ENCODE measurements around the gene TMEM221. TPM values are rescaled to one million over a fixed set of nuclear protein-coding genes. Genes with fewer than 3 reads are reported as not detected.

Gene TMEM221
- total RNA-seq, 5 donors from 2014 or later (not counting 1 experiment from before 2014, with no cell fraction given), result not detected

GRCh38 chr19:17458970-17459369 is 10.5 kb upstream of the TMEM221 start:
- Histone ChIP-seq H3K4me1 (ENCODE audit: control insufficient read depth in 1 of 2, extremely low read depth in 1 of 2, insufficient read depth in 2 of 2, low read length in 2 of 2) (peaks cover 0 to 8% of the 10 kb centered on the region in 2 experiments), H3K9me3 (no peaks in the 10 kb centered on the region), H3K27ac (ENCODE audit: low read length) (no peak overlapping the region), H3K27me3 (replicated peaks in 1 of 2; ENCODE audit: control insufficient read depth in 2 of 2, extremely low read depth in 1 of 2, insufficient read depth in 2 of 2, low read length in 1 of 2) (peaks cover 8 to 76% of the 10 kb centered on the region in 2 experiments), H3K36me3 (ENCODE audit: control insufficient read depth in 2 of 2, extremely low read depth in 1 of 2, insufficient read depth in 1 of 2, low read length in 1 of 2) (no peaks in the 10 kb centered on the region), H3K4me3 (ENCODE audit: control insufficient read depth in 1 of 2, extremely low read depth in 1 of 2, low read length in 1 of 2) (no peak overlapping the region)
- Mint-ChIP-seq H3K36me3 (no peaks in the 10 kb centered on the region), H3K27ac (no peak overlapping the region), H3K9me3 (no peaks in the 10 kb centered on the region), H3K4me3 (no peak overlapping the region), H3K27me3 (peaks cover 22 to 51% of the 10 kb centered on the region in 2 donors), H3K4me1 (peaks cover 0 to 3% (median 2%) of the 10 kb centered on the region in 3 donors)
- DNase-seq, result no peak
- ChIA-PET POLR2A (no interaction called here), CTCF (interaction anchor here in 1 of 2 donors (0.5 to 0.6 kb wide), 2 partner anchors 8 to 129 kb away, joined by 3 to 18 read pairs; no protein-coding TSS in a partner anchor)
- 80% methylated on average over 1 of the region's 3 CpGs for WGBS (ENCODE audit: insufficient coverage)
- no peak for ATAC-seq (replicated peaks in 1 of 4)

- no peak overlapping the region for H3K27ac ChIP-seq (ENCODE audit: low read length)
- no peaks in the 10 kb centered on the region for H3K36me3 ChIP-seq (ENCODE audit: control insufficient read depth in 2 of 2, extremely low read depth in 1 of 2, insufficient read depth in 1 of 2, low read length in 1 of 2)
- H3K27me3 ChIP-seq (replicated peaks in 1 of 2; ENCODE audit: control insufficient read depth in 2 of 2, extremely low read depth in 1 of 2, insufficient read depth in 2 of 2, low read length in 1 of 2), result peaks cover 8 to 80% of the 10 kb centered on the region in 2 experiments
- H3K9me3 ChIP-seq, result no peaks in the 10 kb centered on the region
- Mint-ChIP-seq H3K9me3 (no peaks in the 10 kb centered on the region), H3K27ac (no peak overlapping the region), H3K36me3 (no peaks in the 10 kb centered on the region), H3K4me1 (peaks cover 5 to 7% (median 5%) of the 10 kb centered on the region in 3 donors), H3K4me3 (no peak overlapping the region), H3K27me3 (peaks cover 26 to 56% of the 10 kb centered on the region in 2 donors)
- ATAC-seq (replicated peaks in 1 of 4) (no peak), DNase-seq (no peak)
- H3K4me3 ChIP-seq (ENCODE audit: control insufficient read depth in 1 of 2, extremely low read depth in 1 of 2, low read length in 1 of 2), result no peak overlapping the region
- ChIA-PET POLR2A (interaction anchor here in 1 of 2 donors (0.7 kb wide), 1 partner anchor 10 kb away, joined by 7 read pairs; no protein-coding TSS in a partner anchor), CTCF (interaction anchor here in 1 of 2 donors (0.7 kb wide), 1 partner anchor 1077 kb away, joined by 4 read pairs; no protein-coding TSS in a partner anchor)
- 73% methylated on average over 2 of the region's 6 CpGs for WGBS (ENCODE audit: insufficient coverage)
- H3K4me1 ChIP-seq (ENCODE audit: control insufficient read depth in 1 of 2, extremely low read depth in 1 of 2, insufficient read depth in 2 of 2, low read length in 2 of 2), result peaks cover 0 to 14% of the 10 kb centered on the region in 2 experiments
Observed at GRCh38 chr19:17457616-17458015, 9.1 kb upstream of the TMEM221 start.

GRCh38 chr19:17456127-17456526 is 7.7 kb upstream of the TMEM221 start:
- 71% methylated on average over 9 of the region's 11 CpGs for WGBS (ENCODE audit: insufficient coverage)
- no peak for ATAC-seq (replicated peaks in 1 of 4)

GRCh38 chr19:17455308-17456123 is 7.0 kb upstream of the TMEM221 start:
- CTCF ChIA-PET, result interaction anchor here in 1 of 2 donors (0.6 kb wide), 1 partner anchor 11 kb away, joined by 4 read pairs; no protein-coding TSS in a partner anchor
- WGBS (ENCODE audit: insufficient coverage), result 21% methylated on average over 33 of the region's 58 CpGs
- Histone ChIP-seq H3K27ac (ENCODE audit: low read length) (no peak overlapping the region), H3K4me3 (ENCODE audit: control insufficient read depth in 1 of 2, extremely low read depth in 1 of 2, low read length in 1 of 2) (no peak overlapping the region), H3K4me1 (ENCODE audit: control insufficient read depth in 1 of 2, extremely low read depth in 1 of 2, insufficient read depth in 2 of 2, low read length in 2 of 2) (peaks cover 0 to 17% of the 10 kb centered on the region in 2 experiments), H3K9me3 (no peaks in the 10 kb centered on the region), H3K27me3 (replicated peaks in 1 of 2; ENCODE audit: control insufficient read depth in 2 of 2, extremely low read depth in 1 of 2, insufficient read depth in 2 of 2, low read length in 1 of 2) (peaks cover 8 to 77% of the 10 kb centered on the region in 2 experiments), H3K36me3 (ENCODE audit: control insufficient read depth in 2 of 2, extremely low read depth in 1 of 2, insufficient read depth in 1 of 2, low read length in 1 of 2) (no peaks in the 10 kb centered on the region)
- Mint-ChIP-seq H3K27ac (no peak overlapping the region), H3K27me3 (peaks cover 26 to 52% of the 10 kb centered on the region in 2 donors), H3K4me3 (no peak overlapping the region), H3K9me3 (no peaks in the 10 kb centered on the region), H3K4me1 (peaks cover 5 to 15% (median 11%) of the 10 kb centered on the region in 3 donors), H3K36me3 (no peaks in the 10 kb centered on the region)
- POLR2A ChIA-PET, result no interaction called here
- ATAC-seq (replicated peaks in 1 of 4) (no peak), DNase-seq (no peak)

More at GRCh38 chr19:17456127-17456526, 7.7 kb upstream of the TMEM221 start:
- no peak overlapping the region for H3K27ac ChIP-seq (ENCODE audit: low read length)
- no peaks in the 10 kb centered on the region for H3K36me3 ChIP-seq (ENCODE audit: control insufficient read depth in 2 of 2, extremely low read depth in 1 of 2, insufficient read depth in 1 of 2, low read length in 1 of 2)
- no peaks in the 10 kb centered on the region for H3K9me3 ChIP-seq
- ChIA-PET CTCF (no interaction called here), POLR2A (no interaction called here)
- no peak overlapping the region for H3K4me3 Mint-ChIP-seq
- peaks cover 5 to 10% (median 5%) of the 10 kb centered on the region in 3 donors for H3K4me1 Mint-ChIP-seq
- no peak overlapping the region for H3K4me3 ChIP-seq (ENCODE audit: control insufficient read depth in 1 of 2, extremely low read depth in 1 of 2, low read length in 1 of 2)
- H3K27ac Mint-ChIP-seq, result no peak overlapping the region
- H3K9me3 Mint-ChIP-seq, result no peaks in the 10 kb centered on the region
- H3K27me3 ChIP-seq (replicated peaks in 1 of 2; ENCODE audit: control insufficient read depth in 2 of 2, extremely low read depth in 1 of 2, insufficient read depth in 2 of 2, low read length in 1 of 2), result peaks cover 8 to 76% of the 10 kb centered on the region in 2 experiments
- no peak for DNase-seq
- no peaks in the 10 kb centered on the region for H3K36me3 Mint-ChIP-seq
- H3K4me1 ChIP-seq (ENCODE audit: control insufficient read depth in 1 of 2, extremely low read depth in 1 of 2, insufficient read depth in 2 of 2, low read length in 2 of 2), result peaks cover 0 to 14% of the 10 kb centered on the region in 2 experiments
- H3K27me3 Mint-ChIP-seq, result peaks cover 26 to 55% of the 10 kb centered on the region in 2 donors

- H3K27me3 Mint-ChIP-seq, result peaks cover 30 to 49% of the 10 kb centered on the region in 2 donors
- H3K27ac Mint-ChIP-seq, result no peak overlapping the region
- no peaks in the 10 kb centered on the region for H3K36me3 ChIP-seq (ENCODE audit: control insufficient read depth in 2 of 2, extremely low read depth in 1 of 2, insufficient read depth in 1 of 2, low read length in 1 of 2)
- H3K27ac ChIP-seq (ENCODE audit: low read length), result no peak overlapping the region
- ChIA-PET CTCF (interaction anchor here (0.6 to 0.8 kb wide), 2 partner anchors 10 to 478 kb away, joined by 3 read pairs; partner anchors contain the start of gene CCDC124 (in 1 of the 2)), POLR2A (no interaction called here)
- no peaks in the 10 kb centered on the region for H3K36me3 Mint-ChIP-seq
- H3K27me3 ChIP-seq (replicated peaks in 1 of 2; ENCODE audit: control insufficient read depth in 2 of 2, extremely low read depth in 1 of 2, insufficient read depth in 2 of 2, low read length in 1 of 2), result peaks cover 8 to 69% of the 10 kb centered on the region in 2 experiments
- no peak overlapping the region for H3K4me3 ChIP-seq (ENCODE audit: control insufficient read depth in 1 of 2, extremely low read depth in 1 of 2, low read length in 1 of 2)
- H3K9me3 ChIP-seq, result no peaks in the 10 kb centered on the region
- ATAC-seq (replicated peaks in 1 of 4) (no peak), DNase-seq (no peak)
- peaks cover 0 to 18% of the 10 kb centered on the region in 2 experiments for H3K4me1 ChIP-seq (ENCODE audit: control insufficient read depth in 1 of 2, extremely low read depth in 1 of 2, insufficient read depth in 2 of 2, low read length in 2 of 2)
- WGBS (ENCODE audit: insufficient coverage), result 53% methylated on average over 10 of the region's 13 CpGs
- no peak overlapping the region for H3K4me3 Mint-ChIP-seq
- H3K9me3 Mint-ChIP-seq, result no peaks in the 10 kb centered on the region
- peaks cover 13 to 23% (median 19%) of the 10 kb centered on the region in 3 donors for H3K4me1 Mint-ChIP-seq
Observed at GRCh38 chr19:17454576-17455071, 6.2 kb upstream of the TMEM221 start.

GRCh38 chr19:17451820-17452219 is 3.4 kb upstream of the TMEM221 start:
- H3K9me3 ChIP-seq, result no peaks in the 10 kb centered on the region
- H3K27ac ChIP-seq (ENCODE audit: low read length), result no peak overlapping the region
- ChIA-PET CTCF (interaction anchor here in 1 of 2 donors (0.7 kb wide), 1 partner anchor 330 kb away, joined by 3 read pairs; no protein-coding TSS in a partner anchor), POLR2A (no interaction called here)
- Mint-ChIP-seq H3K9me3 (no peaks in the 10 kb centered on the region), H3K36me3 (no peaks in the 10 kb centered on the region), H3K27ac (no peak overlapping the region), H3K27me3 (peaks cover 20 to 37% of the 10 kb centered on the region in 2 donors), H3K4me1 (peaks cover 15 to 29% (median 19%) of the 10 kb centered on the region in 3 donors), H3K4me3 (no peak overlapping the region)
- 90% methylated on average over 2 of the region's 4 CpGs for WGBS (ENCODE audit: insufficient coverage)
- H3K4me3 ChIP-seq (ENCODE audit: control insufficient read depth in 1 of 2, extremely low read depth in 1 of 2, low read length in 1 of 2), result no peak overlapping the region
- DNase-seq (no peak), ATAC-seq (replicated peaks in 1 of 4) (no peak)
- H3K4me1 ChIP-seq (ENCODE audit: control insufficient read depth in 1 of 2, extremely low read depth in 1 of 2, insufficient read depth in 2 of 2, low read length in 2 of 2), result peaks cover 0 to 29% of the 10 kb centered on the region in 2 experiments
- no peaks in the 10 kb centered on the region for H3K36me3 ChIP-seq (ENCODE audit: control insufficient read depth in 2 of 2, extremely low read depth in 1 of 2, insufficient read depth in 1 of 2, low read length in 1 of 2)
- peaks cover 9 to 69% of the 10 kb centered on the region in 2 experiments for H3K27me3 ChIP-seq (replicated peaks in 1 of 2; ENCODE audit: control insufficient read depth in 2 of 2, extremely low read depth in 1 of 2, insufficient read depth in 2 of 2, low read length in 1 of 2)

Measured in T-cell (primary cell).